Neuron (in vitro differentiated cells): Measurements from ENCODE around the gene SPOCK3.
"Not testable (repeated sequence)": the region's sequence is repeated elsewhere in the genome, so short reads cannot be mapped to it uniquely, and the experiment has no call there.

Source experiments
- H2AFZ ChIP-seq: one replicate; pipeline ENCODE4 v1.6.1; 2013; ENCODE audit warnings: low read depth, mild to moderate bottlenecking, inconsistent platforms, low read length, moderate library complexity
- H3K27me3 ChIP-seq: one replicate; pipeline ENCODE4 v1.6.1; 2013; ENCODE audit warnings: low read length; ENCODE audit not compliant: insufficient read depth
- H3K36me3 ChIP-seq: one replicate; pipeline ENCODE4 v1.6.1; 2013; ENCODE audit warnings: low read length; ENCODE audit not compliant: insufficient read depth
- H3K4me1 ChIP-seq: one replicate; pipeline ENCODE4 v1.6.1; 2013; ENCODE audit warnings: low read length; ENCODE audit not compliant: insufficient read depth
- H3K4me3 ChIP-seq: 2 replicates; pipeline ENCODE4 v1.5.1; 2013; ENCODE audit warnings: mild to moderate bottlenecking, low read length, moderate library complexity
- H3K9me3 ChIP-seq: one replicate; pipeline ENCODE4 v1.6.1; 2013; ENCODE audit warnings: low read length

Gene SPOCK3

DNA sequence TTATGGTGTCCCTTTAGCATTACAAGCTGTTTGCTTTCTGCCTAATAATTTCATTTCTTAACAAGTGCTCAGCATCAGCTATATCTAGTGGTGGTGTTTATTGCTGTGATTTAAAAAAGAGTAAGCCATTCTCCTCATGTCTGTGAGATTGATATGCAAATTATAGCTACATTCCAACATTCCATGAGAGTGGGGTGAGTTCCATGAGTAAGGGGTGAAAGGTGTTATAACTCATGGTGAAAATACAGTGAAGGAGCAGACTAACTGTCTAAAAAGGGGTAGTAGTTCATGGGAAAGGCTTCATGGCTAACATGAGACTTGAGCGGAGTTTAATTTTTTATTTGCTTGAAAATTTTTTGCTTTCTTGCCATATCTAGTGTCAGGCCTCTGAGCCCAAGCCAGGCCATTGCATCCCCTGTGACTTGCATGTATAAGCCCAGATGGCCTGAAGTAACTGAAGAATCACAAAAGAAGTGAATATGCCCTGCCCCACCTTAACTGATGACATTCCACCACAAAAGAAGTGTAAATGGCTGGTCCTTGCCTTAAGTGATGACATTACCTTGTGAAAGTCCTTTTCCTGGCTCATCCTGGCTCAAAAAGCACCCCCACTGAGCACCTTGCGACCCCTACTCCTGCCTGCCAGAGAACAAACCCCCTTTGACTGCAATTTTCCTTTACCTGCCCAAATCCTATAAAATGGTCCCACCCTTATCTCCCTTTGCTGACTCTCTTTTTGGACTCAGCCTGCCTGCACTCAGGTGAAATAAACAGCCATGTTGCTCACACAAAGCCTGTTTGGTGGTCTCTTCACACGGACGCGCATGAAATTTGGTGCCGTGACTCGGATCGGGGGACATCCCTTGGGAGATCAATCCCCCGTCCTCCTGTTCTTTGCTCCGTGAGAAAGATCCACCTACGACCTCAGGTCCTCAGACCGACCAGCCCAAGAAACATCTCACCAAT is 518.3 kb downstream of the SPOCK3 start:
- H3K4me1 ChIP-seq, H3K27me3 ChIP-seq, H2AFZ ChIP-seq, H3K9me3 ChIP-seq, H3K4me3 ChIP-seq, H3K36me3 ChIP-seq: not testable (repeated sequence)

- Histone ChIP-seq H3K9me3 (no peaks in the 10 kb centered on the region), H2AFZ (no peak overlapping the region), H3K36me3 (no peaks in the 10 kb centered on the region), H3K4me1 (no peaks in the 10 kb centered on the region), H3K27me3 (no peaks in the 10 kb centered on the region), H3K4me3 (no peak overlapping the region)
These were observed 533.7 kb downstream of the SPOCK3 start for GRCh38 chr4:166700592-166700991.

DNA sequence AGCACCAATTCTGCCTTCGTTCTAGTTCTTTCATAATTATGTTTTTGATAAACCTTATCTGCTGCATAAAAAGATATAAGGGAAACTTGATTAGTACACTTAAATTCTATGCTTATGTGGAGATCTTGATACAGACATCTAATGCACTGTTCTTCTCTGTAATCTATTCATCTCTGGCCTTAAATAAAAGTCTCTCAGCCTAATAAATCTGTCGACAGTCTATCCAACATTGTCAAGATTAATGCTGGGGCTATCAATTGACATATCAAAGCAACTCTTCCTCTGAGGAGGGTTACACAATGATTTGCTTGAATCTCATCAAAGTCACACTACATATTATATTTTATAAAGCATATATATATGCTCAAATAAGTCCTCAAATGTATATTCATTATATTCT is 545.5 kb downstream of the SPOCK3 start:
- Histone ChIP-seq H2AFZ (no peak overlapping the region), H3K4me3 (no peak overlapping the region), H3K4me1 (no peaks in the 10 kb centered on the region), H3K9me3 (no peaks in the 10 kb centered on the region), H3K36me3 (no peaks in the 10 kb centered on the region), H3K27me3 (no peaks in the 10 kb centered on the region)

DNA sequence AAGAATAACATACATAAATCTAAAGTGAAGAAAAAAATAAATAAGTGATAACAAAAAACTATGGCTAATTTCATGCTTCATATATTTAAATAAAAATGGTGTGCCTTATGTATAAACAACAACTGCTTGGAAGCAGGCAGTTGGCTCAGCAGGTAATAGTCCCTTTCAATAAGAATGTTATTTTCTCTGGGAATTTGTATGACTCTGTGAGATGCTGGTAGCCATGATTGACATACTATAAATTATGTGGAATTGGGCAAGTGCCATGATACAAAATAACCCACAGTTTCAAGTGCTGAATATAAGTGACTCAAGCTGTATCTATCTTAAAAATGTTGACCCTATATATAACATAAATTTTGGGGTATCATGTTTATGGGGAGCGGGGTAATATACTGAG is 546.5 kb downstream of the SPOCK3 start:
- Histone ChIP-seq H3K36me3 (no peaks in the 10 kb centered on the region), H3K4me1 (no peaks in the 10 kb centered on the region), H3K27me3 (no peaks in the 10 kb centered on the region)

More for the DNA sequence above, 546.5 kb downstream of the SPOCK3 start:
- no peak overlapping the region for H3K4me3 ChIP-seq
- no peak overlapping the region for H2AFZ ChIP-seq
- no peaks in the 10 kb centered on the region for H3K9me3 ChIP-seq
